Activated CD4-positive, alpha-beta memory T cell treated with anti-CD3 and anti-CD28 coated beads, Interleukin-2, amount 10 ng/mL, durations not matched to agents 7 days and 5 days (primary cell): ENCODE data around the gene STXBP2. TPM values are rescaled to one million over a fixed set of nuclear protein-coding genes. Genes with fewer than 3 reads are reported as not detected.

ENCODE experiments used
- CTCF ChIA-PET: fragments of 350-600 bp; sonication (Branson Sonifier 250); formaldehyde crosslinking; loops from one replicate; lab custom pipeline; 2021; ENCODE audit warnings: antibody characterized with exemption, inconsistent platforms; lab: Charles Lee
- POLR2A ChIA-PET: fragments of 350-600 bp; sonication (Branson Sonifier 250); formaldehyde crosslinking; loops from one replicate; lab custom pipeline; 2021; ENCODE audit warnings: antibody characterized with exemption; lab: Charles Lee
- DNase-seq: peaks from one replicate; pipeline ENCODE4 v3.0.0-alpha.2; 2020
- H3K27ac Mint-ChIP-seq: one replicate; pipeline ENCODE4 v1.8.0; 2021; ENCODE audit warnings: mild to moderate bottlenecking, mixed read lengths
- H3K27me3 Mint-ChIP-seq: one replicate; pipeline ENCODE4 v1.8.0; 2021; ENCODE audit warnings: mixed read lengths
- H3K36me3 Mint-ChIP-seq: one replicate; pipeline ENCODE4 v1.8.0; 2021; ENCODE audit warnings: low read depth, mixed read lengths
- H3K4me1 Mint-ChIP-seq: one replicate; pipeline ENCODE4 v1.8.0; 2021; ENCODE audit warnings: mixed read lengths
- H3K4me3 Mint-ChIP-seq: one replicate; pipeline ENCODE4 v1.8.0; 2021; ENCODE audit warnings: mild to moderate bottlenecking, mixed read lengths
- H3K9me3 Mint-ChIP-seq: one replicate; pipeline ENCODE4 v1.8.0; 2021; ENCODE audit warnings: mixed read lengths
- total RNA-seq, 2 experiments: library from RNA; stranded (reverse); gene quantifications; one replicate each; pipeline ENCODE4 v1.2.3, GENCODE V29; 2021

STXBP2 gene
- total RNA-seq, 2 experiments from 2014 or later, result 169 to 171 TPM

GRCh38 chr19:7629347-7630054 lies 7.4 kb upstream of the STXBP2 start, which contains the start of the genes PET100 and XAB2:
Gene PET100, plus strand, starts transcription at chr19:7629793. Its CDS starts 41 bp downstream, at chr19:7629834.
Gene XAB2, minus strand, starts transcription at chr19:7629545. Its CDS starts 18 bp downstream, at chr19:7629527.
- Mint-ChIP-seq H3K4me3 (peak within 1 kb of the TSS; percentile 99), H3K9me3 (no peaks in the 10 kb centered on the region), H3K27ac (peak within 1 kb of the TSS; percentile 99), H3K36me3 (peaks cover 15% of the 10 kb centered on the region), H3K27me3 (no peaks in the 10 kb centered on the region), H3K4me1 (peaks cover 37% of the 10 kb centered on the region)
- CTCF ChIA-PET, result interaction anchor here (0.7 to 2.1 kb wide), 8 partner anchors 23 to 530 kb away, joined by 3 to 26 read pairs (median 4); partner anchors contain the start of genes PNPLA6 and TRAPPC5
- peak; percentile 96 for DNase-seq
- POLR2A ChIA-PET, result interaction anchor here (0.6 to 4.7 kb wide), 31 partner anchors 9 to 700 kb away, joined by 3 to 35 read pairs (median 4); partner anchors contain the start of genes ARHGEF18, MAP2K7, MCOLN1 and PNPLA6

GRCh38 chr19:7631577-7631976 lies 5.3 kb upstream of the STXBP2 start:
- ChIA-PET CTCF (no interaction called here), POLR2A (interaction anchor here (0.9 to 2.4 kb wide), 2 partner anchors 13 to 17 kb away, joined by 4 to 5 read pairs; no protein-coding TSS in a partner anchor)
- Mint-ChIP-seq H3K27me3 (no peaks in the 10 kb centered on the region), H3K27ac (no peak overlapping the region), H3K4me1 (peaks cover 44% of the 10 kb centered on the region), H3K36me3 (peaks cover 14% of the 10 kb centered on the region), H3K4me3 (peak overlapping the region; percentile 10), H3K9me3 (no peaks in the 10 kb centered on the region)
- DNase-seq, result no peak

GRCh38 chr19:7632340-7633203 lies 4.3 kb upstream of the STXBP2 start:
- CTCF ChIA-PET, result interaction anchor here (1.2 kb wide), 1 partner anchor 48 kb away, joined by 4 read pairs; the partner anchor contains the start of gene TRAPPC5
- H3K4me3 Mint-ChIP-seq, result no peak overlapping the region
- no peak overlapping the region for H3K27ac Mint-ChIP-seq

GRCh38 chr19:7633698-7634097 lies 3.2 kb upstream of the STXBP2 start, which contains the start of gene PCP2:
Gene PCP2, minus strand, starts transcription at chr19:7633719. Its CDS starts 262 bp downstream, at chr19:7633457.
- DNase-seq, result no peak
- no peak within 1 kb of the TSS for H3K27ac Mint-ChIP-seq
- H3K36me3 Mint-ChIP-seq, result peaks cover 15% of the 10 kb centered on the region
- H3K4me1 Mint-ChIP-seq, result peaks cover 47% of the 10 kb centered on the region
- H3K9me3 Mint-ChIP-seq, result no peaks in the 10 kb centered on the region
- H3K4me3 Mint-ChIP-seq, result no peak within 1 kb of the TSS
- ChIA-PET POLR2A (interaction anchor here (1.2 kb wide), 1 partner anchor 11 kb away, joined by 3 read pairs; no protein-coding TSS in a partner anchor), CTCF (no interaction called here)
- no peaks in the 10 kb centered on the region for H3K27me3 Mint-ChIP-seq

More at GRCh38 chr19:7632340-7633203, 4.3 kb upstream of the STXBP2 start:
- Mint-ChIP-seq H3K4me1 (peaks cover 48% of the 10 kb centered on the region), H3K27me3 (no peaks in the 10 kb centered on the region), H3K36me3 (peaks cover 11% of the 10 kb centered on the region), H3K9me3 (no peaks in the 10 kb centered on the region)
- no peak for DNase-seq
- POLR2A ChIA-PET, result interaction anchor here (0.6 to 0.7 kb wide), 2 partner anchors 8 to 9 kb away, joined by 3 read pairs; no protein-coding TSS in a partner anchor

GRCh38 chr19:7635670-7636069 lies 1.2 kb upstream of the STXBP2 start:
- POLR2A ChIA-PET, result interaction anchor here (1.1 to 1.5 kb wide), 2 partner anchors 11 to 12 kb away, joined by 3 to 4 read pairs; no protein-coding TSS in a partner anchor
- H3K27ac Mint-ChIP-seq, result no peak overlapping the region

GRCh38 chr19:7636317-7636690 lies 606 bp upstream of the STXBP2 start:
- H3K36me3 Mint-ChIP-seq, result peaks cover 29% of the 10 kb centered on the region
- no peaks in the 10 kb centered on the region for H3K27me3 Mint-ChIP-seq
- peaks cover 40% of the 10 kb centered on the region for H3K4me1 Mint-ChIP-seq
- no peak for DNase-seq
- peak overlapping the region; percentile 84 for H3K27ac Mint-ChIP-seq
- CTCF ChIA-PET, result interaction anchor here (2.4 kb wide), 1 partner anchor 45 kb away, joined by 15 read pairs; the partner anchor contains the start of gene TRAPPC5
- POLR2A ChIA-PET, result interaction anchor here (1.1 to 1.5 kb wide), 2 partner anchors 11 to 12 kb away, joined by 3 to 4 read pairs; no protein-coding TSS in a partner anchor
- peaks cover 6% of the 10 kb centered on the region for H3K9me3 Mint-ChIP-seq
- peak overlapping the region; percentile 79 for H3K4me3 Mint-ChIP-seq

More at GRCh38 chr19:7635670-7636069, 1.2 kb upstream of the STXBP2 start:
- Mint-ChIP-seq H3K36me3 (peaks cover 27% of the 10 kb centered on the region), H3K4me1 (peaks cover 44% of the 10 kb centered on the region), H3K9me3 (peaks cover 6% of the 10 kb centered on the region), H3K27me3 (no peaks in the 10 kb centered on the region), H3K4me3 (peak overlapping the region; percentile 20)
- no peak for DNase-seq
- CTCF ChIA-PET, result interaction anchor here (0.9 kb wide), 1 partner anchor 16 kb away, joined by 3 read pairs; no protein-coding TSS in a partner anchor

- Mint-ChIP-seq H3K4me1 (peaks cover 37% of the 10 kb centered on the region), H3K27ac (peak overlapping the region; percentile 84), H3K9me3 (peaks cover 6% of the 10 kb centered on the region), H3K36me3 (peaks cover 29% of the 10 kb centered on the region), H3K27me3 (no peaks in the 10 kb centered on the region), H3K4me3 (peak overlapping the region; percentile 79)
- ChIA-PET CTCF (interaction anchor here (1.3 to 2.4 kb wide), 3 partner anchors 43 to 161 kb away, joined by 3 to 15 read pairs (median 12); partner anchors contain the start of gene TRAPPC5), POLR2A (interaction anchor here (0.6 to 2.7 kb wide), 11 partner anchors 9 to 538 kb away, joined by 3 to 35 read pairs (median 4); partner anchors contain the start of genes PET100, TRAPPC5 and XAB2)
- peak; percentile 33 for DNase-seq
Measured at GRCh38 chr19:7637374-7638256, 705 bp downstream of the STXBP2 start.

GRCh38 chr19:7638802-7639465 lies 2.0 kb downstream of the STXBP2 start:
- CTCF ChIA-PET, result interaction anchor here (1.8 kb wide), 1 partner anchor 71 kb away, joined by 12 read pairs; no protein-coding TSS in a partner anchor
- Mint-ChIP-seq H3K4me1 (peaks cover 37% of the 10 kb centered on the region), H3K36me3 (peaks cover 35% of the 10 kb centered on the region), H3K27me3 (no peaks in the 10 kb centered on the region), H3K9me3 (peaks cover 6% of the 10 kb centered on the region), H3K27ac (no peak overlapping the region), H3K4me3 (peak overlapping the region; percentile 44)
- no peak for DNase-seq
- POLR2A ChIA-PET, result interaction anchor here (2.7 kb wide), 1 partner anchor 11 kb away, joined by 35 read pairs; the partner anchor contains the start of genes PET100 and XAB2

- H3K27me3 Mint-ChIP-seq, result no peaks in the 10 kb centered on the region
- no peak overlapping the region for H3K27ac Mint-ChIP-seq
- POLR2A ChIA-PET, result no interaction called here
- no peak for DNase-seq
- CTCF ChIA-PET, result no interaction called here
- peaks cover 6% of the 10 kb centered on the region for H3K9me3 Mint-ChIP-seq
- peak overlapping the region; percentile 24 for H3K4me3 Mint-ChIP-seq
- peaks cover 37% of the 10 kb centered on the region for H3K4me1 Mint-ChIP-seq
- H3K36me3 Mint-ChIP-seq, result peaks cover 42% of the 10 kb centered on the region
Measured at GRCh38 chr19:7639863-7640348, 3.0 kb downstream of the STXBP2 start.

- Mint-ChIP-seq H3K36me3 (peaks cover 44% of the 10 kb centered on the region), H3K27ac (no peak overlapping the region)
- CTCF ChIA-PET, result no interaction called here
Measured at GRCh38 chr19:7640803-7641202, 3.9 kb downstream of the STXBP2 start.

More at GRCh38 chr19:7640803-7641202, 3.9 kb downstream of the STXBP2 start:
- Mint-ChIP-seq H3K4me3 (no peak overlapping the region), H3K9me3 (peaks cover 6% of the 10 kb centered on the region), H3K4me1 (peaks cover 37% of the 10 kb centered on the region), H3K27me3 (no peaks in the 10 kb centered on the region)
- no peak for DNase-seq
- POLR2A ChIA-PET, result interaction anchor here (2.7 kb wide), 1 partner anchor 11 kb away, joined by 11 read pairs; the partner anchor contains the start of genes PET100 and XAB2
